GM18502 (cell line): Measurements from ENCODE around the gene TEX2.
A peak's percentile ranks its signal among the peaks of the same experiment; 100 is the strongest.

Experiments used
- ATAC-seq: cut with Tn5 transposase; IDR thresholded peaks from one replicate; pipeline ENCODE4 v1.9.1; 2021; ENCODE audit warnings: mild to moderate bottlenecking; ENCODE audit not compliant: unreplicated experiment, poor library complexity

TEX2 gene

GRCh38 chr17:64263000-64263766, at the start of gene TEX2:
TEX2 (minus strand) TSS chr17:64263260; CDS start chr17:64214217, 49,043 bp downstream.
- peak; percentile 89 for ATAC-seq

- no peak for ATAC-seq
Measured at GRCh38 chr17:64309710-64310109, 46.6 kb upstream of the TEX2 start.

GRCh38 chr17:64309021-64309420, 46.0 kb upstream of the TEX2 start:
- no peak for ATAC-seq

GRCh38 chr17:64306850-64307463, 43.9 kb upstream of the TEX2 start:
- no peak for ATAC-seq

GRCh38 chr17:64304551-64304950, 41.5 kb upstream of the TEX2 start:
- ATAC-seq = no peak

- ATAC-seq = no peak
Measured at GRCh38 chr17:64300699-64300965, 37.6 kb upstream of the TEX2 start.

GRCh38 chr17:64297467-64298088, 34.5 kb upstream of the TEX2 start:
- no peak for ATAC-seq

GRCh38 chr17:64296246-64296645, 33.2 kb upstream of the TEX2 start:
- no peak for ATAC-seq

- no peak for ATAC-seq
Measured at GRCh38 chr17:64295146-64295545, 32.1 kb upstream of the TEX2 start.

GRCh38 chr17:64291268-64291851, 28.3 kb upstream of the TEX2 start:
- ATAC-seq = no peak

GRCh38 chr17:64289741-64290141, 26.7 kb upstream of the TEX2 start:
- no peak for ATAC-seq

- ATAC-seq = no peak
Measured at GRCh38 chr17:64282753-64283080, 19.7 kb upstream of the TEX2 start.

- no peak for ATAC-seq
Measured at GRCh38 chr17:64281962-64282752, 19.1 kb upstream of the TEX2 start.

GRCh38 chr17:64278614-64279013, 15.6 kb upstream of the TEX2 start:
- ATAC-seq = no peak

GRCh38 chr17:64277831-64278562, 14.9 kb upstream of the TEX2 start:
- ATAC-seq = no peak

- no peak for ATAC-seq
Measured at GRCh38 chr17:64276961-64277505, 14.0 kb upstream of the TEX2 start.

- no peak for ATAC-seq
Measured at GRCh38 chr17:64275016-64275415, 12.0 kb upstream of the TEX2 start.

- ATAC-seq = no peak
Measured at GRCh38 chr17:64273006-64273405, 9.9 kb upstream of the TEX2 start.

- ATAC-seq = no peak
Measured at GRCh38 chr17:64270885-64271284, 7.8 kb upstream of the TEX2 start.
